Testis (tissue), 3 donors: Measurements from ENCODE around the gene LPIN1. TPM values are rescaled to one million over a fixed set of nuclear protein-coding genes. Genes with fewer than 3 reads are reported as not detected.
"Not testable (repeated sequence)": the region's sequence is repeated elsewhere in the genome, so short reads cannot be mapped to it uniquely, and the experiment has no call there.

Source experiments
- DNase-seq: peaks from one replicate; pipeline ENCODE4 v3.0.0-alpha.2; 2019
- H3K27ac ChIP-seq, 2 donors: fragments of 200-600 bp; sonication (generic); one replicate each; pipeline ENCODE4 v1.5.1; 2019
- H3K27me3 ChIP-seq: fragments of 200-600 bp; sonication (generic); one replicate; pipeline ENCODE4 v1.5.1; 2019
- H3K36me3 ChIP-seq: fragments of 200-600 bp; sonication (generic); one replicate; pipeline ENCODE4 v1.5.1; 2017; ENCODE audit warnings: low read depth; ENCODE audit errors: missing control alignments
- H3K4me1 ChIP-seq: fragments of 200-600 bp; sonication (generic); one replicate; pipeline ENCODE4 v1.5.1; 2019
- H3K4me3 ChIP-seq, 2 donors: fragments of 200-600 bp; sonication (generic); one replicate each; pipeline ENCODE4 v1.5.1; 2017 to 2019
- H3K9me3 ChIP-seq: fragments of 200-600 bp; sonication (generic); one replicate; pipeline ENCODE4 v1.5.1; 2017
- CTCF ChIP-seq, 3 experiments: fragments of 450-650 bp in 2 of 3; fragments of 200-600 bp in 1 of 3; sonication (generic) in 1 of 3; IDR thresholded peaks; one replicate each; pipeline ENCODE4 v1.5.1; 2016 to 2019; ENCODE audit warnings: antibody characterized with exemption in 3 of 3, mild to moderate bottlenecking in 2 of 3, moderate library complexity in 1 of 3
- POLR2A ChIP-seq: fragments of 450-650 bp; IDR thresholded peaks from one replicate; pipeline ENCODE4 v1.6.1; 2017; ENCODE audit warnings: antibody characterized with exemption, mild to moderate bottlenecking, moderate library complexity
- WGBS, 2 donors: methylation state at CpG; one replicate each; pipeline ENCODE4 v1.1.5; 2018; 5-methylcytosine and 5-hydroxymethylcytosine counted together
- intact Hi-C: fragments of 100-400 bp; cut with DNase I; formaldehyde crosslinking; loops from one replicate; pipeline ENCODE4 v1.15.1; 2023; ENCODE audit warnings: low total_unique reads
- polyA plus RNA-seq: library from polyadenylated mRNA; stranded (reverse); fragments of 350-450 nt; fragmentation: Illumina TruSeq; extraction: RNeasy Lipid Tissue Mini Kit (QIAGEN cat#74804); gene quantifications from one replicate; pipeline ENCODE4 v1.2.3, GENCODE V29; 2014; ENCODE audit warnings: low read depth, low replicate concordance; ENCODE audit not compliant: insufficient read depth
- total RNA-seq, 2 donors: library from RNA; depleted of rRNA; stranded (reverse); fragments of >200 nt; gene quantifications; one replicate each; pipeline ENCODE4 v1.2.3, GENCODE V29; 2016

The LPIN1 gene
- total and polyA plus RNA-seq, 3 donors from 2014 or later, result 90.0 to 198 (median 169) TPM

GRCh38 chr2:11732587-11732986 is 13.8 kb upstream of the LPIN1 start:
- TF ChIP-seq POLR2A (no peak), CTCF (IDR thresholded peaks at IDR 0.05) (no peak)
- no peaks in the 10 kb centered on the region for H3K4me1 ChIP-seq
- intact Hi-C loops, result no loop called here
- no peak overlapping the region for H3K4me3 ChIP-seq
- DNase-seq, result no peak
- no peaks in the 10 kb centered on the region for H3K36me3 ChIP-seq
- no peaks in the 10 kb centered on the region for H3K9me3 ChIP-seq
- 88 to 93% methylated on average over 2 of the region's 2 CpGs for WGBS, 2 donors
- no peaks in the 10 kb centered on the region for H3K27me3 ChIP-seq
- H3K27ac ChIP-seq, result no peak overlapping the region

- H3K9me3 ChIP-seq, H3K27ac ChIP-seq, intact Hi-C loops, DNase-seq, H3K4me1 ChIP-seq, H3K27me3 ChIP-seq, H3K4me3 ChIP-seq, H3K36me3 ChIP-seq: not testable (repeated sequence)
- WGBS, 2 donors, result 92 to 97% methylated on average over 2 of the region's 2 CpGs
Measured at GRCh38 chr2:11737852-11738251, 8.6 kb upstream of the LPIN1 start.

- Histone ChIP-seq H3K36me3 (no peaks in the 10 kb centered on the region), H3K9me3 (no peaks in the 10 kb centered on the region), H3K27me3 (no peaks in the 10 kb centered on the region), H3K27ac (peak overlapping the region in 1 of 2 donors; percentile 32), H3K4me1 (peaks cover 7% of the 10 kb centered on the region), H3K4me3 (no peak overlapping the region)
- TF ChIP-seq CTCF (IDR thresholded peaks at IDR 0.05) (peak in 2 of 3 experiments; percentile 23 to 27), POLR2A (no peak)
- 59 to 63% methylated on average over 6 to 8 of the region's 8 CpGs for WGBS, 2 donors
- peak; percentile 68 for DNase-seq
- intact Hi-C loops, result no loop called here
Measured at GRCh38 chr2:11738589-11739436, 7.6 kb upstream of the LPIN1 start.

- TF ChIP-seq CTCF (IDR thresholded peaks at IDR 0.05) (no peak), POLR2A (no peak)
- Histone ChIP-seq H3K4me3 (no peak overlapping the region), H3K9me3 (no peaks in the 10 kb centered on the region), H3K27ac (no peak overlapping the region), H3K4me1 (peaks cover 17% of the 10 kb centered on the region), H3K36me3 (no peaks in the 10 kb centered on the region), H3K27me3 (no peaks in the 10 kb centered on the region)
- WGBS, 2 donors, result 74 to 78% methylated on average over 3 of the region's 3 CpGs
- DNase-seq, result no peak
- intact Hi-C loops, result no loop called here
Measured at GRCh38 chr2:11740723-11741122, 5.7 kb upstream of the LPIN1 start.

GRCh38 chr2:11742317-11742701 is 4.1 kb upstream of the LPIN1 start:
- H3K27ac ChIP-seq, result no peak overlapping the region
- peaks cover 18% of the 10 kb centered on the region for H3K4me1 ChIP-seq
- no peaks in the 10 kb centered on the region for H3K27me3 ChIP-seq
- 85 to 88% methylated on average over 4 of the region's 4 CpGs for WGBS, 2 donors
- H3K9me3 ChIP-seq, result no peaks in the 10 kb centered on the region
- intact Hi-C loops, result no loop called here
- DNase-seq, result no peak
- TF ChIP-seq POLR2A (no peak), CTCF (IDR thresholded peaks at IDR 0.05) (no peak)
- H3K36me3 ChIP-seq, result no peaks in the 10 kb centered on the region
- no peak overlapping the region for H3K4me3 ChIP-seq
